Duodenal mucosa (tissue), 2 donors: Measurements from ENCODE around the gene COL3A1.

Experiments used
- H3K27ac ChIP-seq: one replicate; pipeline ENCODE4 v1.7.0; 2013; ENCODE audit warnings: low read depth, low read length
- H3K27me3 ChIP-seq, 2 donors: one replicate each; pipeline ENCODE4 v1.7.0; 2013; ENCODE audit warnings: low read length in 2 of 2, control low read depth in 1 of 2; ENCODE audit not compliant: insufficient read depth in 2 of 2, control insufficient read depth in 1 of 2
- H3K36me3 ChIP-seq, 2 donors: one replicate each; pipeline ENCODE4 v1.7.0; 2013; ENCODE audit warnings: low read length in 2 of 2, control low read depth in 1 of 2; ENCODE audit not compliant: insufficient read depth in 2 of 2, control insufficient read depth in 1 of 2
- H3K4me1 ChIP-seq, 2 donors: one replicate each; pipeline ENCODE4 v1.7.0; 2013; ENCODE audit warnings: low read length in 2 of 2, control low read depth in 1 of 2; ENCODE audit not compliant: insufficient read depth in 2 of 2, control insufficient read depth in 1 of 2
- H3K4me3 ChIP-seq, 2 donors: one replicate each; pipeline ENCODE4 v1.7.0; 2013; ENCODE audit warnings: low read length in 2 of 2, low read depth in 1 of 2
- H3K9ac ChIP-seq, 2 donors: one replicate each; pipeline ENCODE4 v1.7.0; 2013; ENCODE audit warnings: low read length in 2 of 2, low read depth in 1 of 2
- H3K9me3 ChIP-seq, 2 donors: one replicate each; pipeline ENCODE4 v1.7.0; 2013; ENCODE audit warnings: low read length in 2 of 2, control low read depth in 1 of 2; ENCODE audit not compliant: control insufficient read depth in 1 of 2

Gene COL3A1

DNA sequence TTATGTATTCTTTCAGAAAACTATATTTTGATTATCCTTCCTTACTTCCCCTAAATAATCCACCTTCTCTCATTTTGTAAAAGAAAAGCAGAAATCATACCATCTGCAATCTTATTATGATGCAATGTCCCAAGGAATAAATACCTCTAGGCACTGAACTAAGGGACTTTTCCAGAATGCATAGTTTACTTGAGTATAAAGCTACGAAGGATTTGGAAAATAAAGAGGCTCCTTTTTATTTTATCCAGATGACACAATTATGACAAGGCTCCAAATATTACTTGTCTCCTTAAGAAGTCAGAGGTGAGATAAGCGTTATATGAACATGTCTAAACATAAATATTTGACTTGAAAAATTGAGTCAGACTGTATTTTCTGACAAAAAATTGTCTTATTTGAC lies 72.1 kb downstream of the COL3A1 start:
- no peak overlapping the region for H3K9ac ChIP-seq
- H3K4me1 ChIP-seq = no peaks in the 10 kb centered on the region
- no peaks in the 10 kb centered on the region for H3K36me3 ChIP-seq
- H3K9me3 ChIP-seq = no peaks in the 10 kb centered on the region
- no peaks in the 10 kb centered on the region for H3K27me3 ChIP-seq
- H3K27ac ChIP-seq = no peak overlapping the region
- H3K4me3 ChIP-seq = no peak overlapping the region

DNA sequence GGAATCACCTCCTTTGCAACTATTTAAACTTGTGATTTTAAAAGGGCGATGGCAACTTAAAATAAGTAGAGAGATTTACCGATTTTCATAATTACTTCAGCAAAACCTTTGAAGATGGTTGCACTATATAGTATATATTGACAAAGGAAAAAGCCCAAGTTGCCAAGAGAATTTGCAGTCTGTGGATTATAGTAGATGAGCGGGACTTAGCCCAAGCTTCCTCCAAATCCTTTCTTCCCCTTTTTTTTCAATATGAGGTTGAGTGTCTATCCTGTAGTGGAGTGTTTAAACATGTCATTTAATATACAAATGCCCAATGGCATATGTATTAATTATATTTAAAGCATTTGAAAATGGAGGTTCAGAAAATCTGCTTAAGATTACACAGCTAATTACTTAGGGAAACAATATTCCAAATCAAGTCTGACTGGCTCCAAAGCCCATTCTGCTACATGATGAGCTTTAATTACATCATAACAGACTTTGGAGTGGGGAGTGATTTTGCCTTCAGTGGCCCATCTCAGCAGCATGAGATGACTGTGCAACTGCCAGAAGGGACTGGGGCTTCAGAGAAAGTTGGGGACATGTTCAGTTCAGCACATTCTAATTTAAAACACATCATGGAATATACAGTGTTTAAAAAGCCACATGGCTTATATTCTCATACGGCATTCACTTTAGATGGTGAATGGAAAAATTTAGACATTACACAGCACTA lies 73.2 kb downstream of the COL3A1 start:
- H3K9me3 ChIP-seq = no peaks in the 10 kb centered on the region
- H3K4me1 ChIP-seq = no peaks in the 10 kb centered on the region
- no peak overlapping the region for H3K9ac ChIP-seq
- H3K4me3 ChIP-seq = no peak overlapping the region
- H3K36me3 ChIP-seq = no peaks in the 10 kb centered on the region
- H3K27ac ChIP-seq = no peak overlapping the region
- H3K27me3 ChIP-seq = no peaks in the 10 kb centered on the region

DNA sequence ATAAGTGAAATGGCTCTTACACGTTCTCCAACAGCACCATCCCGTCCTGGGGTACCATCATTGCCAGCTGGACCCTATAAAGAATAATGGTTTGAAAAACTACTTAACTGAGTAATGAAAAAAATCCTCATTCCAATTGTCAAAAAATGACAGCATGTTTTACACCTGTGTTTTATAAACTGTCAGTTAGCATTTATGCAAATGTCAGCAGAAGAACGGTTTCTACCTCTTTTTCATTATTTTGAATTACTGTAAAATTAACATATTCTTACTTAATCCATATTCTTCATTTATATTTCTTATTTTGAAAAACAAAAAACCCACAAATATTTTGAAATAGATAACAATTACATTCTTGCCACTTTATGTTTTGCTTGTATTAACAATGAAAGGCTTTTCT lies 74.0 kb downstream of the COL3A1 start:
- Histone ChIP-seq H3K36me3 (no peaks in the 10 kb centered on the region), H3K27ac (no peak overlapping the region), H3K4me3 (no peak overlapping the region), H3K9me3 (no peaks in the 10 kb centered on the region), H3K9ac (no peak overlapping the region), H3K27me3 (no peaks in the 10 kb centered on the region), H3K4me1 (no peaks in the 10 kb centered on the region)

GRCh38 chr2:189049709-189050164 lies 75.6 kb downstream of the COL3A1 start:
- Histone ChIP-seq H3K27me3 (no peaks in the 10 kb centered on the region), H3K9me3 (no peaks in the 10 kb centered on the region), H3K27ac (no peak overlapping the region), H3K36me3 (no peaks in the 10 kb centered on the region), H3K9ac (no peak overlapping the region), H3K4me3 (no peak overlapping the region), H3K4me1 (no peaks in the 10 kb centered on the region)

DNA sequence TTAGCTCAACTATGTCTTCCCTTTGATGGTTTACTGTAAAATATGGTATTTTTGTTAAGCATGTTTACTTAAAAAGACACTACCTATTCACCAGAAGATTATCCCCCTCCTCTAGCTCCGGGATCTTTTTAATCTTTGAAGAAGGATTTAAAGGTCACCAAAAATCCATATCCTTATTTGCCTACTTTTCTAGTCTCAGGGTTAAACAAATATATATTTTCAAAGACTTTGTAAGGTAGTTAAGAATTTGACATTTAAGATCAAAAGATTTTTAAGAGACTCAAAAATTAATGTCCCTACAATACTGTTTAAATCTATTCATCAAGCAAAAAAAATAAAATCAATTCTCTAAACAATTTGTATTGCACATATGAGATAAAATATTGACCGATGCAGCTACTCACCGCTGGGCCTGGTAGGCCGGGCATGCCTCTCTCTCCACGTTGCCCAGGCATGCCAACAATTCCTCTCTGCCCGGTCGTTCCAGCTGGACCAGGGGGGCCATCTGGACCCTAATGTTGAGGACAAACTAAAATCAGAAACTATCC lies 76.1 kb downstream of the COL3A1 start:
- H3K9ac ChIP-seq = no peak overlapping the region
- no peaks in the 10 kb centered on the region for H3K27me3 ChIP-seq
- no peaks in the 10 kb centered on the region for H3K9me3 ChIP-seq
- no peaks in the 10 kb centered on the region for H3K36me3 ChIP-seq
- no peak overlapping the region for H3K4me3 ChIP-seq
- no peak overlapping the region for H3K27ac ChIP-seq
- no peaks in the 10 kb centered on the region for H3K4me1 ChIP-seq

DNA sequence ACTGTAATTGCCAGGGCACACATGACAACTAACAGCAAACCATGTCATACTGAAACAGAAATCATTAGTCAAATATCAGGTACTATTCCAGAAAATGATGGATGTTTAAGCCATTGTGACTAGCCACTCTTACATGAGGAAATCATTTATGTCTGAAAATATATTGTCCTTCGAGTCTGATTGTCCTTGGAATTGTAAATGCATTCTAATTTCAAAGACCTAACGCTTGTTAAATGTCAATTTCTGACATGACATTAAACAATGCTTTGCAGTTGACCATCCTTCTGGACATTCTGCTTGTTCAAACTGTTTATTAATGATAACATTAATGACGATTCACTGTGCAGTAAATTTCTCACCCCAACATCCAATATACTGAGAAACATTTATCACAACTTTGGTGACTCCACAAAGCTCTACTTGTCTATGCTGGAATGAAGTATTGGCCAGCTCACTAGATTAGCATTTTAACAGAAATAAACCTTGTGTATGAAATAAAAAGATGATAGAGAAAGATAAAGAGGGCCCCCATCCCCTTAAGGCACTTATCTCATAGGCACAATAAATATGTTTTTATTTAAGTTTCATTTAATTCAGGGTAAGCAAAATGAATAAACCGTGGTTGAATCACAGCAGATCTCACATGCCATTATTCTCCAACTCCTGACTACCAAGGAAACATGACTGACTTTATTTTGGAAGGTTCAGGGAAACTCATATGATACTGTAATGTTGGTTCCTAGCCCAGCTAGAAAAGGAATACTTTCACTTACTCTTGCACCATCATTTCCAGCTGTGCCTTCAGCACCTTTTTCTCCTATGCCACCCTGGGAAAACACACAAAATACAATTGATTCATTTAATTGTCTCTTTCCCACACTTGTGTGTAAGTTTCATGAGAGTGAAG lies 82.3 kb downstream of the COL3A1 start:
- H3K9ac ChIP-seq = no peak overlapping the region
- no peak overlapping the region for H3K27ac ChIP-seq
- H3K4me1 ChIP-seq = no peaks in the 10 kb centered on the region
- no peaks in the 10 kb centered on the region for H3K9me3 ChIP-seq
- no peak overlapping the region for H3K4me3 ChIP-seq
- no peaks in the 10 kb centered on the region for H3K27me3 ChIP-seq
- peaks cover 0 to 4% of the 10 kb centered on the region in 2 donors for H3K36me3 ChIP-seq

- no peak overlapping the region for H3K9ac ChIP-seq
- no peaks in the 10 kb centered on the region for H3K9me3 ChIP-seq
- no peak overlapping the region for H3K27ac ChIP-seq
- H3K4me3 ChIP-seq = no peak overlapping the region
- no peaks in the 10 kb centered on the region for H3K27me3 ChIP-seq
- no peaks in the 10 kb centered on the region for H3K4me1 ChIP-seq
- peaks cover 0 to 4% of the 10 kb centered on the region in 2 donors for H3K36me3 ChIP-seq
Observed at GRCh38 chr2:189057316-189057715, 83.1 kb downstream of the COL3A1 start.

DNA sequence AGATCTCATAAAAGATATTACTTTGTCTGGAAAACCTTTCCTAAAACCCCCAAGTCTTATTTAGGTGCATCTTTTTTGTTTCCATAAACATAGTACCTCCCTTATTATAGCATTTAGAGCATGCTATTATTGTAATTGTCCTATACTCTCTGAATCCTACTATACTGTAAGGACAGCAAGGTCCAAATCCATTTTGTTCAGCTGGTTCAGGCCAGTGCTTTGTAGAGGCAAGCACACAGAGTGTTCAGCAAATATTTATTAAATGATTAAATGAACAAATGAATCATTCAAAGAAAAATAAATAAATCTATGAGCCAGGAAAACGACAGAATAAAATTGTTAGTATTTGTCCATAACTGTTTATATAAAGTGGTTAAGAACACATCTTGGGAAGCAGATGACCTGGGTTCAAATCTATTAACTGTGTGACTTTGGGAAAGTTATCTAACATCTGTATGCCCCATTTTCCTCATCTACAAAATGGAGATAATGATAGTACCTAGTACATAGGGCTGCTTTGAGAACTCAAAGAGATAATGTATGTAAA lies 86.0 kb downstream of the COL3A1 start:
- Histone ChIP-seq H3K27me3 (no peaks in the 10 kb centered on the region), H3K4me1 (no peaks in the 10 kb centered on the region), H3K36me3 (peaks cover 0 to 4% of the 10 kb centered on the region in 2 donors), H3K4me3 (no peak overlapping the region), H3K9me3 (no peaks in the 10 kb centered on the region), H3K27ac (no peak overlapping the region), H3K9ac (no peak overlapping the region)
